Ureter (tissue), 1 donor: ENCODE measurements around the gene STAT2. TPM values are rescaled to one million over a fixed set of nuclear protein-coding genes. Genes with fewer than 3 reads are reported as not detected.
A peak's percentile ranks its signal among the peaks of the same experiment; 100 is the strongest.
"Not testable (repeated sequence)": the region's sequence is repeated elsewhere in the genome, so short reads cannot be mapped to it uniquely, and the experiment has no call there.

ENCODE experiments used
- DNase-seq: peaks from one replicate; pipeline ENCODE4 v3.0.0-alpha.2; 2020; ENCODE audit warnings: low spot score
- total RNA-seq: library from RNA; stranded (reverse); gene quantifications from one replicate; pipeline ENCODE4 v1.2.4, GENCODE V29; 2023
- donor health status: DM: yes; HTN: yes; CAD: no.

The STAT2 gene
- 158 TPM for total RNA-seq

DNA sequence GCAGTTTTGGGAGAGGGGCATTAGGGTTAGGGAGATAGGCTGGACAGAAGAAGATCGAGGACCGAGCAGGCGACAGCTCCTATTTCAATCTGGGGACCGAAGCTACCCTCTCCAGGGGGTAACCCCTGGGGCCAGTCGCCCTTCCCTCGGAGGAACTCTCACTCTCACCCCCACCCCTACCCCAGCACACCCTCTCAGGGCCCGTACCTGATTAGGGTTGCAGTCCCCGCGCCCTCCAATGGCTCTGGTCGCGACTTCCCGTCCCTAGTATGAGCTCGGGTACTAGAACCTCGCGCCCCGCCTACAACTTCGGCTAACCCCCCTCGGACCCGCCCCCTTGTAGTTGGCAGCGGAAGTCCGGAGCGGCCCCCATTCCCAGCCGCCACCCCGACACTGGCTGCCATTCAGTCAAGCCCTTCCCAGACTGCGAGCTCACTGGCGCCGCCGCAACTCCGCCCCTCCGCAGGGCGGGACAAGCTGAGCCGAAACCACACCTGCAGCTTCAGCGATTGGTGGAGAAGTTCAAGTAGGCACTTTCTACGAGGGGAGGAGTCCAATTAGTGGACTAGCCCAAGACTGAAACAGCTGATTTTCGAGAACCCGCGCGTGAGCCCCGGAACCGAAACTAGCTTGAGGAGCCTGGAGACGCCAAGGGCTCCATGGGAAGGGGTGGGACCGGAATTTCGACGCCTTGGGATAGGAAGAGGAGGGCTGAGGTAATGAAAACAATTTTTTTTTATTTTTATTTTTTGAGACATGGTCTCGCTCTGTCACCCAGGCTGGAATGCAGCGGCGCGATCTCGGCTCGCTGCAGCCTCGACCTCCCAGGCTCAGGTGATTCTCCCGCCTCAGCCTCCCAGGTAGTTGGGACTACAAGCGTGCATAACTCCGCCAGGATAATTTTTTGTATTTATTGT, at the start of gene STAT2:
TSS of gene STAT2 (minus strand) at position 257 of the 917 bp plus-strand sequence. CDS start 3,536 bp downstream, outside the sequence.
- peak; percentile 100 for DNase-seq

DNA sequence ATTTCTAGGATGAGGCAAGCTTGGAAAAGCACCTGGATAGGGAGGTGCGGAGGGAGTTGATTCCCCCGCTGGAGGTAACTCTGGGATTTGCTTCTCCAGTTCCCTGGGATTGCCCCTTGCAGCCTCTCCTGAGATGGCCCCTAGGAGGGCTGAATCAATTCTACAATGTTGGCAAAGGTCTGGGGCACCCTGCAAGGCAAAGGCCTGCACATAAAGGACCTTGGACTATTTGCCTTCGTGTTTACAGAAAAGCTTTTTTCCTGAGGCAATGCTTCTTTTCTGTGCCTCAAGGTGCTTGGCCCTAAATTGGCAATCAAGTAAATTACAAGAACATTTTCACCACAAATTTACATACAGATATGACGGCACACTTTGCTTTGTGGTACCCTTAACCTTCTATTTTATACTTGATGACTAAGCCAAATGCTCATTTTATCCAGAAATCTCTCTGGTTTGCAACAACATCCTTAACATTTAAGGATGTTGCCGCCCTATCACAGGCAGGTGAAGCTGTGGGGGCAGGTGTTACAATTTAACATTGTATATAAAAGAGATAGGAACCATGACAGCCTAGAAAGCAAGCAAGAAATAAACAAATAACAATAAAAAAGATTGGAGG, 49.0 kb upstream of the STAT2 start:
- no peak for DNase-seq

DNA sequence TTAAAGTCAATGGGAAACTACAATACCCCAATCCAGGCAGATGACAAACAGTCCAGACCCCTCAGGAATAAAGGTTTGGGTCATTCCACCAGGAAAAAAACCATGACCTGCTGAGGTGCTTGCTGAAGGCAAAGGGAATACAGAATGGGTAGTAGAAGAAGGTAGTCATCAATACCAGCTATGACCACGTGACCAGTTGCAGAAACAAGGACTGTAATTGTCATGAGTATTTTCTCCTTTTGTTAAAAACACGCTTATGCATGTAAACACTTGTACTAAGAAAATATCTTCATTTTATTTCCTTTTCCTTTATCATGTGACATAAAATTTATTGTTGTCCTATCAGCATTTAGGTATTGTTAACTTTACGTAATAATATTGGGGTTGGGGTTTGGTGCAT, 44.3 kb upstream of the STAT2 start:
- not testable (repeated sequence) for DNase-seq

DNA sequence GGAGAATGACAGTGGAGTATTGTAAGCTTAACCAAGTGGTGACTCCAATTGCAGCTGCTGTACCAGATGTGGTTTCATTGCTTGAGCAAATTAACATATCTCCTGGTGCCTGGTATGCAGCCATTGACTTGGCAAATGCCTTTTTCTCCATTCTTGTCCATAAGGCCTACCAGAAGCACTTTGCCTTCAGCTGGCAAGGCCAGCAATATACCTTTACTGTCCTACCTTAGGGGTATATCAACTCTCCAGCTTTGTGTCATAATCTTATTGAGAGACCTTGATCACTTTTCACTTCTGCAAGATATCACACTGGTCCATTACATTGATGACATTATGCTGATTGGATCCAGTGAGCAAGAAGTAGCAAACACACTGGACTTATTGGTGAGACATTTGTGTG, 41.7 kb upstream of the STAT2 start:
- not testable (repeated sequence) for DNase-seq

DNA sequence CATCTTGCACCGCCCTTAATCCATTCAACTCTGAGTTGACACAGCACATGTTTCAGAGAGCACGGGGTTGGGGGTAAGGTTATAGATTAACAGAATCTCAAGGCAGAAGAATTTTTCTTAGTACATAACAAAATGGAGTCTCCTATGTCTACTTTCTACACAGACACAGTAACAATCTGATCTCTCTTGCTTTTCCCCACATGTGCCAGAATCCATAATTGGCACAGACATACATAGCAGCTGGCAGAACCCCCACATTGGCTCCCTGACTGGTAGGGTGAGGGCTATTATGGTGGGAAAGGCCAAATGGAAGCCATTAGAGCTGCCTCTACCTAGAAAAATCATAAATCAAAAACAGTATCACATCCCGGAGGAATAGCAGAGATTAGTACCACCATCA, 41.2 kb upstream of the STAT2 start:
- DNase-seq = not testable (repeated sequence)

DNA sequence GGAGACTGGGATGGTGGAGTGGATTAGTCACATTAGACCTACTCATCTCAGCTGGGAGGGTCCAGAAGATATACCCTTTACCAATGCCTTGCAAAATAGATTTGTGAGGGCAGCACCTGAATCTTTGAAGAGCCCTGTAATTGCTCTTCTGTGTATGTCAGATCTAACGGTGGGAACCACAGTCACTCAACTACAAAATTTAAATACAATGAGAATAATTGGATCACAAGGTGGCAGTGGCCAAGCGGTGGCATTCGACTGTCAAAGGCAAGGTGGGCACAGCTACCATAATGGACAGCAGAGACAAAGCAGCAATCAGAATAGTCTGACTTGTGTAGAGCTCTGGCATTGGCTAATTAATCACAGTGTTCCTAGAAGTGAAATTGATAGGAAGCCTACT, 39.6 kb upstream of the STAT2 start:
- DNase-seq = not testable (repeated sequence)

DNA sequence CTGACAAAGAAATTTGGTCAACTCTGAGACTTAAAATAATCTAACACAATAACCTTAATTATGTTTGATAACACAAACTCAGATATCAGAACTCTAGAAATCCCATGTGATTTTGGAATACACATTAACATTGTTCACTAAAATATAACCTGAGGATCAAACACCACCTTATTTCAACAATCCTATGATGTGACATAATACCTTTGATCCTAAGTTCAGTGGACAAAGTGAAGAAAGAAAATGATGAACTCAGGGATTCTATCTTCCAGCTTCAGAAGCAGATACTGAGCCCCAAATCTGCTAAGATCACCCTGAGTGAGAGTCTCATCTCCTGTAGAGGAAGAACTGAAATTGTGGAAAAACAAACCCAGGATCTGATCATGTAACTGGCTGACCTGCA, 38.4 kb upstream of the STAT2 start:
- no peak for DNase-seq

DNA sequence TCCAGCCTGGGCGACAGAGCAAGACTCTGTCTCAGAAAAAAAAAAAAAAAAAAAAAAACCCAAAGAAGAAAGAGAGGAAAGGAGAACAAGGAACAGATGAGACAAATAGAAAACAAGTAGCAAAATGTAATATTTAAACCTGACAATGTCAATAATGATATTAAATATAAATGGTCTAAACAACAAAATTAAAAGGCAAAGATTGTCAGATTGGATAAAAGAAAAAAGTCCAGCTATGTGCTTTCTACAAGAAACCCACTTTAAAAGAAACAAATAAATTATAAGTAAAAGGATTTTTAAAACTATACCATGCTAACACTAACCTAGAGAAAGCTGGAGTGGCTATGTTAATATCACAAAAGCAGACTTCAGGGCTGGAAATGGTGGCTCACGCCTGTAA, 32.4 kb upstream of the STAT2 start:
- DNase-seq = no peak

DNA sequence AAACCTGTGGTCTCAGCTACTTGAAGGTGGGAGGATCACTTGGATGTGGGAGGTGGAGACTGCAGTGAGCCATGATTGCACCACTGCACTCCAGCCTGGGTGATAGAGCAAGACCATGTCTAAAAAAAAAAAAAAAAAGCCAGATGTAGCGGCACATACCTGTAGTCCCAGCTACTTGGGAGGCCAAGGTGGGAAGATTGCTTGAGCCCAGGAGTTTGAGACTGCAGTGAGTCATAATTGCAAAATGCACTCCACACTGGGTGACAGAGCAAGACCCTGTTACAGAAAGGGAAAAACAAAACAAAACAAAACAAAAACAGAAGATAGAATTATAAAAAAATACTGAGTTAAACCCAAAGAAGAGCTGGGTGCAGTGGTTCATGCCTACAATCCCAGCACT, 31.8 kb upstream of the STAT2 start:
- DNase-seq = no peak

DNA sequence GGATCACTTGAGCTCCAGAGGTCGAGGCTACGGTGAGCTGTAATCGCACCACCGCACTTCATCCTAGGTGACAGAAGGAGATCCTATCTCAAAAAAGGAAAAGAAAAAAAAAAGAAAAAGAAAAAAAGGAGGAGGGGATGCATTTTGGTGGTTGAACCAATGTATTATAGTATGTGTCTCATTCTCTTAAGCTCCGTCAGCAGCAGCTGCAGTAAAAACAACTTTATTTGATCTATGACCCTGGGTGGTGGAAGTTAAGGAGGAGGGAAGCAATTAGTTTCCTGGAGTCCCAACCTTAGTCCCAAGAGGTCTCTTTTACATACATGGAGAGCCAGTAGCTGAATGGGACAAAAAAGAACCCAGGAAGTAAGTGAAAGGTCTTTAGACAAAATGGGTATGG, 29.5 kb upstream of the STAT2 start:
- DNase-seq = no peak

DNA sequence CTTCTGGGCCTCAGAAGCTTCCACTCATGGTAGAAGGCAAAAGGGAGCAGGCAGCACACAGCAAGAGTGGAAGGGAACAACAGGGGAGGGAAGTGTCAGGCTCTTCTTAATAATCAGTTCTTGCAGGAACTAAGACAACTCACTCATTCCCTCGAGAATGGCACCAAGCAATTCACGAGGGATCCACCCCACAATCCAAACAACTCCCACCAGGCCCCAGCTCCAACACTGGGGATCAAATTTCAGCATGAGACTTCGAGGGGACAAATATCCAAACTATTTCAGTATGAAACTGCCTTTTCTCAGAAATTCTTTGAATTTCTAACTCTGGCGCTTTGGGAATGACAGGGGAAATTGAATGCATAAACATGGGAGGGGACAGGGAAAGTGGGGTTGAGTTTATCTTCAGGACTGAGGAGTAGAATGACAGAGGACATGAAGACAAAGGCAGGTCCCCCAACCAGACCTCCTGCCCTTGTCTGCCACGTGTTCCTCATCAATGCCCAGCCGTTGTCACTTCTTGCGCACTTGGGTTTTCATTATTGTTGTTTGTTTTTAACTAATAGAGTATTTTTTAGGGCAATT, 27.3 kb upstream of the STAT2 start:
- no peak for DNase-seq

DNA sequence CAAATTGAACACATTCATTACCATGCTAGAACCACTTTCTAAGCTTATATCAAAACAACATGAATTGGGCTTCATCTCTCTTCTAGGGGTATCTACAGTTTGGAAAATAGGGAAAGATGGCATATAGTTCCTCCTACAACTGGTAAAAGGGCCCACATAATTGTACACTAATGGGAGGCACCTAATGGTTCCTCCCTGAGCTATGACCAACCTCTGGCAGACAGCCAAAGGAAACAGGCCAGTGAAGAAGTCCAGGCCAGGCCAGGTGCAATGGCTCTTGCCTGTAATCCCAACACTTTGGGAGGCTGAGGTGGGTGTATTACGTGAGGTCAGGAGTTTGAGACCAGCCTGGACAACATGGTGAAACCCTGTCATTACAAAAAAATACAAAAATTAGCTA, 26.0 kb upstream of the STAT2 start:
- DNase-seq = no peak

DNA sequence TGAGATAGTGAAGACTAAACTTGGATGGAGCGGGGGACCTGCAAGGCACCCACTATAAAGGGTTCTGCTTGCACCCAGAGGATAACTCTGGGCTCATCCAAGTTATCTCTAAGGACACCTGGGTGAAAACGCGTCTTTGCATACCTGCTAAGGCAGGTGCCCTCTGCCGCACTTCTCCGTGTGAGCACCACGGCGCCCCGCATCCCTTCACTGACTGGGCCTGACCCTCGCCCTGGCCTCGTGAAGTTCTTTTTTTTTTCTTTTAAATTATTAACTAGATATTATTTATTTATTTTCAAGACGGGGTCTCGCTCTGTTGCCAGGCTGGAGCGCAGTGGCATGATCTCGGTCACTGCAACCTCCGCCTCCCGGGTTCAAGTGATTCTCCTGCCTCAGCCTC, 22.7 kb upstream of the STAT2 start:
- no peak for DNase-seq

DNA sequence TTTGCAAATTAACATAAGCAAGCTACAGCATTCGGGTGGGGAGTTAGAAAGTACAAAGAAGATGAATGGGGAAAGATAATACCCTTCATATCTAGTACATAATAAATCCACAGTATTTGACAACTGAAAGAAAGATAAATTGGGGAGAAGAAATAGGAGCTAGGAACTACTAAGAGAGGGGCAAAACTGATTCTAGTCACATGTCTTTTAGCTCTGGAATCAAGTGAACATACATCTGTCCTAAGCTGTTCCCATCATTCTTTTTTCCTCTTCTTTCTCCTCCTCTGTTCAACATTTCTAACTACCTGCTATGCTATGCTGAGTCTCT, 18.0 kb upstream of the STAT2 start:
- DNase-seq = no peak

DNA sequence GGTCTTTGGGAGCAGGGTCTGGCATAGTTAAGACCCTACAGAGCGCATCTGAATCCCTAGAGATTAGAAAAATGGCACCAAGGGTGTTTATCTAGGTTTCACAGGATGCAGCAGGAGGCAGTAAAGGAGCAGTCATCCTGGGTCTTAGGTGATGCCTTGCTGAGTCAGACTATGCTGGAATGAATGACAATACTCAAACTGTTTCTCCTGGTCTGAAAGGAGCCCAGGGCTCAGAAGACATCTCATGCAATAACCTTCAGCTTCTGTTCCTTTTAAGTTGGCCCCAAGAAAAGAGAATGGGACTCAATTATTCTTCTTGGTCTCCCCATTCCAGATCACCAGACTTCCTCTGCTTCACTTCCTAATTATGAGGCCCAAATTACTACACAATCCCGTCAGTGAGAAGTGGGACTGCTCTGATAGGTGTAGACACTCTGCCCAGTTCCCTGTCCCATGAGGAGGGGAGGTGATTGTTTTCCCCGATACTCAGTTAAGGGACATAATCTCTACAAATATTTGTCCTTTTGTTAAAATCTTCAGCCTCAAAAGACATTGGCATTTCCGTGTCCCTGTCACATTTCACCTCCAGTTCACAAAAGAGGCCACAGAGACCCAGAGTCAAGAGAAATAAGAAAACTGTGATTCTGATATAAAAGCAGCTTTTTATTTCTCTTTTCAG, 17.5 kb upstream of the STAT2 start:
- no peak for DNase-seq

DNA sequence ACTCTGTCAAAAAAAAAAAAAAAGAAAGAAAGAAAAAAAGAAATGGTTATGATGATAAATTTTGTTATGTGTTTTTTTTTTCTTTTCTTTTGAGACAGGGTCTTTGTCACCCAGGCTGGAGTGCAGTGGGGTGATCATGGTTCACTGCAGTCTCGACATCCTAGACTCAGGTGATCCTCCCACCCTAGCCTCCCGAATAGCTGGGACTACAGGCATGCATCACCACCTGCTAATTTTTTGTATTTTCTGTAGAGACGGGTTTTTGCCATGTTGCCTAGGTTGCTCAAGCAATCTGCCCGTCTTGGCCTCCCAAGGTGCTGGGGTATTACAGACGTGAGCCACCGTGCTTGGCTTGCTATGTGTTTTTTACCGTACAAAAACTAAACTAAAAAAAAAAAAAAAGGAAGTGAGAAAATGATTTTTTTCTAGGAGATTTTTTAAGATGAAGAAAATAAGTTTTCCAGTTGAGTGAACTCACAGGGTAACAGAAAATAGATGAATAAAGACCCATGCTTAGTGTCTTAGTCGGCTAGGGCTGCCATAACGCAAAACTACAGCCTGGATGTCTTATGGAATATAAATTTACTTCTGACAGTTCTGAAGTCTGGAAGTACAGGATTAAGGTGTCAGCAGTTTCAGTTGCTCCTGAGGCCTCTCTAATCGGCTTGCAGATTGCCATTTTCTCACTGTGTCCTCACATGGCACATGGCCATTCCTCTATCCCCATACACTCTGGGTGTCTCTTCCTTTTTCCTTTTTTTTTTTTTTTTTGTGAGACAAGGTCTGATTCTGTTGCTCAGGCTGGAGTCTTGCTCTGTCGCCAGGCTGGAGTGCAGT, 15.9 kb upstream of the STAT2 start:
- DNase-seq = peak; percentile 12

DNA sequence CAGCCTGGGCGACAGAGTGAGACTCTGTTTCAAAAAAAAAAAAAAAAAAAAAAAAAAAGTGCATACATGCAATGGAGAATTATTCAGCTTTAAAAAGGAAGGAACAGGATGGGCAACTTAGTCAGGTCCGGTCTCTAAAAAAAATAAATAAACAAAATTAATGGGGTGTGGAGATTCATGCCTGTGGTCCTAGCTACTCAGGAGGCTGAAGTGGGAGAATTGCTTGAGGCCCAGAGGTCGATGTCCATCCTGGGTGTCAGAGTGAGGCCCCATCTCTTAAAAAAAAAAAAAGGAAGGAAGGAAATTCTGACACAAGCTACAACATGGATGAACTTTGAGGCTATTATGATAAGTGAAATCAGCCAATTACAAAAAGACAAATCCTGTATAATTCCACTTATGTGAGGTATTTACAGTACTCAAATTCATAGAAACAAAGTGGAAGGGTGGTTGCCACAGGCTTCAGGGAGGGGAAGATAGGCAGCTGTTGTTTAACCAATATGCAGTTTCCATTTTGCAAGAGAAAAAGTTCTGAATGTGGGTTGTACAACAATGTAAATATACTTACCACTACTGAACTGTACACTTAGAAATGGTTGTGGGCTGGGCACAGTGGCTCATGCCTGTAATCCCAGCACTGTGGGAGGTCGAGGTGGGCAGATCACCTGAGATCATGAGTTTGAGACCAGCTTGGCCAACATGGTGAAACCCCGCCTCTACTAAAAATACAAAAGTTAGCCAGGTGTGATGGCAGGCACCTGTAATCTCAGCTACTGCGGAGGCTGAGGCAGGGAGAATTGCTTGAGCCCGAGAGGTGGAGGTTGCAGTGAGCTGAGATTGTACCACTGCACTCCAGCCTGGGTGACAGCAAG, 15.1 kb upstream of the STAT2 start:
- DNase-seq = no peak

DNA sequence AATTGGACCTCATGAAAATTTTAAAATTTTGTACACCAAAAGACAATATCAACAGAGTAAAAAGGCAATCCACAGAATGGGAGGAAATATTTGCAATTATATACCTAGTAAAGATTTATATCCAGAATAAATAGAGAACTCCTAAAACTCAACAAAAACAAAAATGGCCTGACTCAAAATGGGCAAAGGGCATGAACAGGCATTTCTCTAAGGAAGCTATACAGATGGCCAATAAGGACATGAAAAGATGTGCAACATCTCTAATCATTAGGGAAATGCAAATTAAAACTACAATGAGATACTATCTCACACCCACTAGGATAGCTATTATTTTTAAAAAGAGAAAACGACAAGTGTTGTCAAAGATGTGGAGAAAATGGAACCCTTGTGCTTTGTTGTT, 13.6 kb upstream of the STAT2 start:
- DNase-seq = no peak

DNA sequence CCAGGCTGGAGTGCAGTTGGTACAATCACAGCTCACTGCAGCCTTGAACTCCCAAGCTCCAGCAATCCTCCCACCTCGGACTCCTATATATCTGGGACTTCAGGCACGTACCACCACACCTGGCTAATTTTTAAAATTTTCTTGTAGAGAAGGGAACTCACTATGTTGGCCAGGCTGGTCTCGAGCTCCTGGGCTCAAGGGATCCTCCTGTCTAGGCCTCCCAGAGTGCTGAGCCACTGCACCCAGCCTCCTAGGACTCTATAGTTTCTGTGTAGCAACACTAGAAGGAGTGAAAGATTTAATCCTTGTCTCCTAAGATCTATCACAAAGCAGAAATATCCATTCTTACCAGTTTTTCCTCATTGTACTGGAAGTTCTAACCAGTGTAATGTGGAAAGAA, 7.0 kb upstream of the STAT2 start:
- DNase-seq = no peak
